ENCODE results near the gene CBX4. TPM values are rescaled to one million over a fixed set of nuclear protein-coding genes. Genes with fewer than 3 reads are reported as not detected.

The CBX4 gene
- total and polyA plus RNA-seq, 2 of the 13 experiments (the other 11 are each of a cell fraction or from before 2014, with no cell fraction given) = 25.8 to 50.8 TPM

DNA sequence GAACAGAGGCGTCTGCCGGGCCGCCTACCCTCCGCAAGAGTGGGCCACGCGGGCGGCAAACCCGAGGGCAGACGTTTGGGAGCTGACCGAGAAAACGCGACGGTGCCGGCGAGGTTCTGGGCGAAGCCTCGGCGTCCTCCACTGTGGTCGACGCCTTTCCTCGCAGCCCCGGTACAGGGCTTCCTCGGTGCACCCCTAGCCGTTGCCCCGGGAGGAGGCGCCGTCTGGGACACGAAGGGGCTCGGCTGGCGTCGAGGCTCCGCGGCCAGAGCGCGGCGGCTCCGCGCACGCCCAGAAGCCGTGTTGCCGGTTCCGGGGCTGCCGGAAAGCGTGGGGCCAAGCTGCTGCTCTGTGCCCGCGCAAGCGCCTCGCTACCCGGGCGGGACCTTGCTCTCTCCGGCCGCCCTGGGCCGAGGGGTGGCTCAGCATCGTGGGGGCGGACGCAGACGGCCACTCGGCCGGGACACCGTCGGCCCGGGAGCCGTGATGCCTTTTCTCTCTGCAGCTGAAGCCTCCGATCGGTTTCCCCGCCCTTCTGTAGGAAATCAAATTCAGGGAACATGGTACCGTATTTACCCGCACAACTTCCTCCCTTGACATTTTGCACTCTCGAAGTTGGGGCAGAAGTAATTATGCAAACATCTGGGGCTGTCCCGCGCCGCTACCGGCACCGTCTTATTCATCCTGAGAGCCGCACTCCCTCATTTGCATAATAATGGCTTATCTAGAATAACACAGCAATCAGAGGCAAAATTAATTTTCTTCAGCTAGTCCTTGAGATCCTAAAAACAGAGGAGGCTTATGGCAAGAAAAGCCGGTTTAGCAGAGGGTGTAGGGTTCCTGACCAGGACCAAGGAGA, 35.0 kb downstream of the CBX4 start (continued):
- TF ChIP-seq ZNF329 (CRISPR knock-in tag; IDR thresholded peaks at IDR 0.05; ENCODE audit: low read depth) (0 out of 2 replicates have a peak, but pooled peaks have one; percentile 72), SRY (CRISPR knock-in tag; IDR thresholded peaks at IDR 0.05) (peak; percentile 99), PRMT3 (CRISPR knock-in tag; IDR thresholded peaks at IDR 0.05; ENCODE audit: borderline replicate concordance, low read depth) (peak; percentile 95; the same call in 1 of the 2 replicates), SIN3A (IDR thresholded peaks at IDR 0.05; ENCODE audit: borderline replicate concordance, low read depth, low read length) (no peak; the same call in 1 of the 2 replicates), ZFX (CRISPR knock-in tag; IDR thresholded peaks at IDR 0.05; ENCODE audit: low read depth) (peak; percentile 76), ZNF282 (IDR thresholded peaks at IDR 0.05; ENCODE audit: partially characterized antibody) (no peak), RARG (CRISPR knock-in tag; IDR thresholded peaks at IDR 0.05; ENCODE audit: low read depth) (no peak; the same call in 1 of the 2 replicates), ELF3 (CRISPR knock-in tag; IDR thresholded peaks at IDR 0.05) (peak; percentile 80; the same call in 1 of the 2 replicates), PHF5A (CRISPR knock-in tag; IDR thresholded peaks at IDR 0.05; ENCODE audit: low read depth, unreplicated experiment) (no peak)
- TF ChIP-seq, protein P1, sequence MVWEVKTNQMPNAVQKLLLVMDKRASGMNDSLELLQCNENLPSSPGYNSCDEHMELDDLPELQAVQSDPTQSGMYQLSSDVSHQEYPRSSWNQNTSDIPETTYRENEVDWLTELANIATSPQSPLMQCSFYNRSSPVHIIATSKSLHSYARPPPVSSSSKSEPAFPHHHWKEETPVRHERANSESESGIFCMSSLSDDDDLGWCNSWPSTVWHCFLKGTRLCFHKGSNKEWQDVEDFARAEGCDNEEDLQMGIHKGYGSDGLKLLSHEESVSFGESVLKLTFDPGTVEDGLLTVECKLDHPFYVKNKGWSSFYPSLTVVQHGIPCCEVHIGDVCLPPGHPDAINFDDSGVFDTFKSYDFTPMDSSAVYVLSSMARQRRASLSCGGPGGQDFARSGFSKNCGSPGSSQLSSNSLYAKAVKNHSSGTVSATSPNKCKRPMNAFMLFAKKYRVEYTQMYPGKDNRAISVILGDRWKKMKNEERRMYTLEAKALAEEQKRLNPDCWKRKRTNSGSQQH (CRISPR knock-in tag; IDR thresholded peaks at IDR 0.05; ENCODE audit: low read depth) = no peak
- TF ChIP-seq, protein P2, sequence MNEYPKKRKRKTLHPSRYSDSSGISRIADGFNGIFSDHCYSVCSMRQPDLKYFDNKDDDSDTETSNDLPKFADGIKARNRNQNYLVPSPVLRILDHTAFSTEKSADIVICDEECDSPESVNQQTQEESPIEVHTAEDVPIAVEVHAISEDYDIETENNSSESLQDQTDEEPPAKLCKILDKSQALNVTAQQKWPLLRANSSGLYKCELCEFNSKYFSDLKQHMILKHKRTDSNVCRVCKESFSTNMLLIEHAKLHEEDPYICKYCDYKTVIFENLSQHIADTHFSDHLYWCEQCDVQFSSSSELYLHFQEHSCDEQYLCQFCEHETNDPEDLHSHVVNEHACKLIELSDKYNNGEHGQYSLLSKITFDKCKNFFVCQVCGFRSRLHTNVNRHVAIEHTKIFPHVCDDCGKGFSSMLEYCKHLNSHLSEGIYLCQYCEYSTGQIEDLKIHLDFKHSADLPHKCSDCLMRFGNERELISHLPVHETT (CRISPR knock-in tag; conservative IDR thresholded peaks at IDR 0.05) = peak; percentile 79; the same call in 1 of the 2 replicates
- TF ChIP-seq, protein P3, sequence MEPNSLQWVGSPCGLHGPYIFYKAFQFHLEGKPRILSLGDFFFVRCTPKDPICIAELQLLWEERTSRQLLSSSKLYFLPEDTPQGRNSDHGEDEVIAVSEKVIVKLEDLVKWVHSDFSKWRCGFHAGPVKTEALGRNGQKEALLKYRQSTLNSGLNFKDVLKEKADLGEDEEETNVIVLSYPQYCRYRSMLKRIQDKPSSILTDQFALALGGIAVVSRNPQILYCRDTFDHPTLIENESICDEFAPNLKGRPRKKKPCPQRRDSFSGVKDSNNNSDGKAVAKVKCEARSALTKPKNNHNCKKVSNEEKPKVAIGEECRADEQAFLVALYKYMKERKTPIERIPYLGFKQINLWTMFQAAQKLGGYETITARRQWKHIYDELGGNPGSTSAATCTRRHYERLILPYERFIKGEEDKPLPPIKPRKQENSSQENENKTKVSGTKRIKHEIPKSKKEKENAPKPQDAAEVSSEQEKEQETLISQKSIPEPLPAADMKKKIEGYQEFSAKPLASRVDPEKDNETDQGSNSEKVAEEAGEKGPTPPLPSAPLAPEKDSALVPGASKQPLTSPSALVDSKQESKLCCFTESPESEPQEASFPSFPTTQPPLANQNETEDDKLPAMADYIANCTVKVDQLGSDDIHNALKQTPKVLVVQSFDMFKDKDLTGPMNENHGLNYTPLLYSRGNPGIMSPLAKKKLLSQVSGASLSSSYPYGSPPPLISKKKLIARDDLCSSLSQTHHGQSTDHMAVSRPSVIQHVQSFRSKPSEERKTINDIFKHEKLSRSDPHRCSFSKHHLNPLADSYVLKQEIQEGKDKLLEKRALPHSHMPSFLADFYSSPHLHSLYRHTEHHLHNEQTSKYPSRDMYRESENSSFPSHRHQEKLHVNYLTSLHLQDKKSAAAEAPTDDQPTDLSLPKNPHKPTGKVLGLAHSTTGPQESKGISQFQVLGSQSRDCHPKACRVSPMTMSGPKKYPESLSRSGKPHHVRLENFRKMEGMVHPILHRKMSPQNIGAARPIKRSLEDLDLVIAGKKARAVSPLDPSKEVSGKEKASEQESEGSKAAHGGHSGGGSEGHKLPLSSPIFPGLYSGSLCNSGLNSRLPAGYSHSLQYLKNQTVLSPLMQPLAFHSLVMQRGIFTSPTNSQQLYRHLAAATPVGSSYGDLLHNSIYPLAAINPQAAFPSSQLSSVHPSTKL (CRISPR knock-in tag; IDR thresholded peaks at IDR 0.05) = peak; percentile 67
- TF ChIP-seq, protein P4, sequence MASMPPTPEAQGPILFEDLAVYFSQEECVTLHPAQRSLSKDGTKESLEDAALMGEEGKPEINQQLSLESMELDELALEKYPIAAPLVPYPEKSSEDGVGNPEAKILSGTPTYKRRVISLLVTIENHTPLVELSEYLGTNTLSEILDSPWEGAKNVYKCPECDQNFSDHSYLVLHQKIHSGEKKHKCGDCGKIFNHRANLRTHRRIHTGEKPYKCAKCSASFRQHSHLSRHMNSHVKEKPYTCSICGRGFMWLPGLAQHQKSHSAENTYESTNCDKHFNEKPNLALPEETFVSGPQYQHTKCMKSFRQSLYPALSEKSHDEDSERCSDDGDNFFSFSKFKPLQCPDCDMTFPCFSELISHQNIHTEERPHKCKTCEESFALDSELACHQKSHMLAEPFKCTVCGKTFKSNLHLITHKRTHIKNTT (CRISPR knock-in tag; IDR thresholded peaks at IDR 0.05) = no peak
- TF ChIP-seq, protein P5, sequence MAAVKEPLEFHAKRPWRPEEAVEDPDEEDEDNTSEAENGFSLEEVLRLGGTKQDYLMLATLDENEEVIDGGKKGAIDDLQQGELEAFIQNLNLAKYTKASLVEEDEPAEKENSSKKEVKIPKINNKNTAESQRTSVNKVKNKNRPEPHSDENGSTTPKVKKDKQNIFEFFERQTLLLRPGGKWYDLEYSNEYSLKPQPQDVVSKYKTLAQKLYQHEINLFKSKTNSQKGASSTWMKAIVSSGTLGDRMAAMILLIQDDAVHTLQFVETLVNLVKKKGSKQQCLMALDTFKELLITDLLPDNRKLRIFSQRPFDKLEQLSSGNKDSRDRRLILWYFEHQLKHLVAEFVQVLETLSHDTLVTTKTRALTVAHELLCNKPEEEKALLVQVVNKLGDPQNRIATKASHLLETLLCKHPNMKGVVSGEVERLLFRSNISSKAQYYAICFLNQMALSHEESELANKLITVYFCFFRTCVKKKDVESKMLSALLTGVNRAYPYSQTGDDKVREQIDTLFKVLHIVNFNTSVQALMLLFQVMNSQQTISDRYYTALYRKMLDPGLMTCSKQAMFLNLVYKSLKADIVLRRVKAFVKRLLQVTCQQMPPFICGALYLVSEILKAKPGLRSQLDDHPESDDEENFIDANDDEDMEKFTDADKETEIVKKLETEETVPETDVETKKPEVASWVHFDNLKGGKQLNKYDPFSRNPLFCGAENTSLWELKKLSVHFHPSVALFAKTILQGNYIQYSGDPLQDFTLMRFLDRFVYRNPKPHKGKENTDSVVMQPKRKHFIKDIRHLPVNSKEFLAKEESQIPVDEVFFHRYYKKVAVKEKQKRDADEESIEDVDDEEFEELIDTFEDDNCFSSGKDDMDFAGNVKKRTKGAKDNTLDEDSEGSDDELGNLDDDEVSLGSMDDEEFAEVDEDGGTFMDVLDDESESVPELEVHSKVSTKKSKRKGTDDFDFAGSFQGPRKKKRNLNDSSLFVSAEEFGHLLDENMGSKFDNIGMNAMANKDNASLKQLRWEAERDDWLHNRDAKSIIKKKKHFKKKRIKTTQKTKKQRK (IDR thresholded peaks at IDR 0.05; ENCODE audit: low read length) = no peak
